Medulla oblongata (tissue), 1 donor: Measurements from ENCODE around the gene PDLIM7.
A peak's percentile ranks its signal among the peaks of the same experiment; 100 is the strongest.

Experiments
- DNase-seq: peaks from one replicate; pipeline ENCODE4 v3.0.0-alpha.2; 2015; ENCODE audit errors: extremely low spot score

Gene PDLIM7

DNA sequence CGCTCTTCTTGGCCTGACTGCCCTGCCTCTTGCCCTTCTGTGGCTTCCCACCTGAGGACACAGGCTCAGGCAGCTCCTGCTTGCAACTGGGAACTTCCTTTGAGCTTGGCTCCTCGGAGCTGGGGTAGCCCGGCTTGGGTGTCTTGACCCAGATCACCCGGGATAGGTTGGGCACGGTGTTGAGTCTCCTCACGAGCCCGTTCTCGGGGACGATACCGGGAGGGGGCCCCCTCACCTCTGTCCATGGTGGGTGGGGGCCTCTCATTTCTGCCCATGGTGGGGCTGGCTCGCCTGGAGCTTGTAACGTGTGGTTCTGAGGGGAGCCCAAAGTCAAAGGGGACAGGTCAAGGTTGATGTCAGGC, 27.1 kb upstream of the PDLIM7 start:
- DNase-seq, result no peak

DNA sequence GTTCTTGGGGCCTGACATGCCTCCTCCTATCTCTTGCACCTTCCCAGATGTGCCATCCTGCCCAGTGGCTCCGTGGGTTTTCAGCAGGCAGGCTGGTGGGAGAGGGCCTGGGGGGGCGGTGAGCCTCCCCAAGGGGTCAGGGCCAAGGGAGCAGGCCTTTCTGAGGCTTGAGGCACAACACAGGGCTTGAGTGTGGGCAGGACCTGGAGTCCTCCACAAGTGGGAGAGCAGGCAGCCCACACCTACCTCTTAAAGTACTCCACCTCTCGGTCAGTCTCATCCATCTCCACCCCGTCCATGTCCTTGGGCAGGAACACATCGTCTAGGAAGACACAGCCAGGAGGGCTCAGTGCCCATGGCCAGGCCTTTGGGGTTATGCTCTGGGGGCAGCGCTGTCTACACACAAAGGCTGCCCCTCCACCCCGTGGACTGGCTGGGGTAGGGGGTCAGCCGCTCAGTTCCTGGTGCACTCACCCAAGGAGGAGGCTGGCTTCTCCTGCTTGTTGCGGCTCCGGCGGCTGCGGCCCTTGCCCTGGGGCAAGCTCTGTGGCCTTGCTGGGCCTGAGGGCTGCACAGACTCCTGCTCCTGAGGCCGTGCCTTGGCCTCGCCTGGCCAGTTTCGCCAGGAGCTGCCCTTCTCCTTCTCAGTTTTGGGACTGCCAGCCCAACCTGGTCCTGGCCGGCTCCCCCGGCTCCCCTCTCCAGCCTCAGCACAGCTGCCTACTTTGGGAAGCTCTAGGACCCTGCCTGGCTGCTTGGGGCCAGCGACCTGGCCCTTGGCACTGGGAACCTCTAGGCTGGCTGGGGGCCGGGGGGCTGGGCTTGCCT, 26.5 kb upstream of the PDLIM7 start:
- DNase-seq, result no peak

DNA sequence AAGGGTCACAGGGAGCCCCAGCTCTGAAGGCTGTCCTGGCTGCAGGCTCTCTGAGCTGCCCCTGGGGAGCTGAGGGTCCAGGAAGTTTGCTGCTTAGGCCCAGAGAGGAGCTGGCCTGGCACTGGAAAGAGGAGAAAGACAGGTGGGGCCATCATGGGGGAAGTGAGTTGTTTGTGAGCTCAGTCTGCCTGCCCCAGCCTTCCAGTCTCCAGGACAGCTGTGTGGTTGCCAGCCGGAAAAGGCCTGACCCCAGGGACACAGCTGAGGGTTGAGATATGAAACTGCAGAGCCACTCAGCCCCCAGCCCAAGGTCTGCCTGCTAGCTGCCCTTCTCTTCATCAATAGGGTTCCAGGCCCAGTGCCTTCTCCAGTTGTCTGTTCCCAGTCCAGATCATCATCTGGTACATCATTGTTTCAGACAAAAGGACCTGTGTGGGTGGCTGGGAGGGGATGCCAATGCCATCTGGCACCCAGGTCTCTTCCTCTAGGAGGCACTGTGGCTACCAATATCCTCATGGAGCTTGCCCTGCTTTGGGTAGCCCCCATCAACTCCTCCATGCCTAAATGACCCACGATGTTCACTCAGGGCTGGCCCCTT, 23.6 kb upstream of the PDLIM7 start:
- no peak for DNase-seq

DNA sequence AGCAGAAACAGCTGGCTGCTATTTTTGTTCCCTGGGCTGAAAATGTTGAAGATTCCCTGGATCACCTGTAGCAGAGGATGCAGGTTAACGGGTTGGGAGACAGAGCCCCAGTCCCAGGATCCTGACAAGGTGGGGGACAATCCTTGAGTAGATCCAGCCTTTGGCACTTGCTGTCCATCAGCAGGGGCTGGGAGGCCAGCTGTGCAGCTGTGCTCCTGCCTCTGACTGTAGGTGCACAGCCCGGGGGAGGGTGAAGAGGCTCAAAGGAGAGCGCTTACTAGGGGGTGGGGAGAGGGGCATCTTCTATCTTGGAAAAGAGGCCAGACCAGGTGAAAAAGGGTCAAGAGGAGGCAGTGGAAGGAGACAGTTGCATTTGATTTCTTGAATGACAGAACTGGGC, 22.9 kb upstream of the PDLIM7 start:
- no peak for DNase-seq

DNA sequence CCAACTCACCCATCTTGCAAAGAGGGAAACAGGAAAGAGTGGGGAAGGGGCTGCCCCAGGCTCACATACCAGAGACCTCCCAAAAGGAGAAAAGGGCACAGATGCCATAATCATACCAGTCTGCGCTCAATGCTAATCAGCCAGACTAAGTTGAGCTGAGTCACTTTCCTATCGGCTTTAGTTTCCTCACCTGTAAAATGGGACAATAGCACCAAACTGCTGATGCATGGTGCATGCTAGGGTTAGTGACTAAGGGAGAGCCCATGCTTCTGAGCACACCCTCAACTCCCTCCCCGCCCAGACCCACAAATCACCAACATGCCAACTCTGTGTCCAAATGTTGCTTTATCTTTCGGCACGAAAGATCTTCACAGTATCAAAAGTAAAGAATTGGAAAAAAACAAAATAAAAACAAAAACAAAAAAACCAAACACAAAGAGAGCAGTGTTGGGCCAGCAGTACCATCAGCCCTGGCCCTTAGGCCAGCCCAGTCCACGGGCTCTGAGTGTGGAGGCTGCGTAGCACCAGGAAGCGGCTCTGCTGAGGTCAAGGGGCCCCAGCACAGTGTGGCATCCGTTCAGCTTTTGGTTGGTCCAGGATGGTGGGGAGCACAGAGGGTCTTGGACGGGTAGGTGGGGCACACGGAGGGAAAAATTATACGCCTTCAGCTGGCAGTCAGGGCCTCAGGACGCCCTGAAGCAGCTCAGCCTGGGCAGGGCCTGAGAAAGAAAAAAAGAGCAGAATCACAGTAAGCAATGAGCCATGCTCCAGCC, 22.2 kb upstream of the PDLIM7 start:
- no peak for DNase-seq

DNA sequence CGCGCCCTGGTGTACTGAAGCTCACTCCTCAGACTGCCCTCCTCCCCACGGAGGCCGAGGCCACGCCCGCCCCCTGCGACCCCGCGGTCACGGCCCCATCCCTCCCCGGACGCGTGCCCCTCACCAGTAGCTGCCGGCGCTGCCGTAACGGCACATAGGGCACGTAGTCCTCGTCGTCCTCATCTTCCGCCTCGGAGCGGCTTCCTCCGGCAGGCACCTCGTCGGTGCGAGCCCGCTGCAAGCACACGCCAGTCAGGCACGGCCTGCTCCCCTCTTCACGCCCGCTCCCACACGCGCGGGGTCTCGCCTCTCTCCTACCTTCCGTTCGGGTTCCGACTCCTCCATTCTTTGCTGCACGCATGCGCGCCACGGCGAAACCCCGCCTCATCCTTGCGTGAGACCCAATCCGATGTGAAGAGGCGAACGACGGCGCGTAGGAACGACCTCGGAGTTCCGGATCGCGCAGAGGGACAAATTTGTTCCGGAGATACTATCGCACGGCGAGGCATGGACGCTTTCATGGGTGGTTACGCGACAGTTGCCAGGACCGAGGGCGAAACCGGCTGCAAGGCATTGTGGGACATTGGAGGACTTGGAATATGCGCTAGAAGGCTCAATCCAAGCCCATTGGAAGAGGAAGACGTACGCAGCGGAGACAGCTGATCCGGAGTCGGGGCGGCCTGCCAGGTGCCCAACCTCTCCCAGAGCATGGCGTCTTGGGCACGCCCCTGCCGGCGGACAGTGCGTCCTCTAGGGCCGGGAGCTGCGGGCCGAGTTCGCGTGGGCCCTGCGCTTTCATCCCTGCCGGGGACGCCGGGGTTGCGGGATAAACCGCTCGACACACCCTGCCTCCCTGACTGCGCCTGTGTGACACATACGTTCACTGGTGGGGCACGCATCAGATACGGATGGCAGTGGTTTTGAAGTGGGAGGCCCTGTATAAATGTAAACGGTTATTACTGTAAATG, 19.5 kb upstream of the PDLIM7 start, which contains the start of gene DDX41:
Gene DDX41 (minus strand): TSS at position 361 of the 968 bp plus-strand sequence. CDS start 16 bp downstream, at position 345.
- peak; percentile 98 for DNase-seq

DNA sequence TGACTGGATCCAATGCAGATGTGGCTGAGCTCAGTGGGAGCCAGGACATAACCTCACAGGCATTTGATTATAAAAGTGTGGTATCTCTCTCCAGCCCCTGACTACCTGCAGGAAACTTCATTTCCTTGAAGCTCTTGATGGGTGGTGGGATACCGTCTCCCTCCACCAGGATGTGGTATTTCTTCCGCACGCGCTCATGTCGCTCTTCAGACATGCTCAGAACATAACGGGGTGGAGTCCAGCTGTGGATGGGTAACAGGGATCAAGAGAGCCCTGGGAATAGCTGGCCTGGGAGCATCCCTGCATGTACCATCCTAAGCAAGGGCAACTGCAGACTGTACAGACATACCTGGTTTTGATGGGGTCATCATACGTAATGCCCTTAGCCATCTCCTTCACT, 18.2 kb upstream of the PDLIM7 start:
- no peak for DNase-seq

DNA sequence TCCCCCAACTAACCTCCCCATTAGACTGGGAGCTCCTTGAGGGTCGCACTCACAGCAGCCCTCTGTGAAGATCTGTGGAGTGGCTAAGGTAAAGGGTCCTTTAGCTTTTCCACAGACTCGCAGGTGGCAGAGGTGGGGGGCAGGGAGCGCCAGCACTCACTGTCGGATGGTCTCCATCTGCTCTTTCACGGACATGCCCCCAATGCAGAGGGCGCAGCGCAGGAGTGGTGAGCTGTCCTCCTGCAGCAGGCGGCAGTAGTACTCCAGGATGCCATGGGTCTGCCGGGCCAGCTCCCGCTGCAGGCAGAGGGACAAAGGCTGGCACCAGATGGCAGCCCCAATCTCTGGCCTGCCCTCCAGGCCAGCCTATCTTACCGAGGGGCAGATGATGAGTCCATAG, 17.1 kb upstream of the PDLIM7 start:
- no peak for DNase-seq

DNA sequence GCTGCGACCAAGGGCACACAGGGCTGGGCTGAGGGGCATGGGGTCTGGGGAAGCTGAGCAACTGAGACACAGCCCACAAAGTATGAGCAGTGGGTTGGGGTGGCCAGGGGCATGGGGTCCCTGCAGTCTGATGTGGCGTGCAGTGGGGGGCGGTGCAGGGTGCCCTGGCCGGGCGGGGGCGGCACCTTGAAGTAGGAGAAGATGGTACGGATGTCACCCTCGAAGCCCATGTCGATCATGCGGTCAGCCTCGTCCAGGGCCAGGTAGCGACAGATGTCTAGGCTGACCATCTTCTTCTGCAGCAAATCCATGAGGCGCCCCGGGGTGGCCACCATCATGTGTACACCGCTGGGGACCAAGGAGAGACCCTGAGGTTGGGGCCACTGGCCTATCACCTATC, 16.1 kb upstream of the PDLIM7 start:
- DNase-seq, result no peak

DNA sequence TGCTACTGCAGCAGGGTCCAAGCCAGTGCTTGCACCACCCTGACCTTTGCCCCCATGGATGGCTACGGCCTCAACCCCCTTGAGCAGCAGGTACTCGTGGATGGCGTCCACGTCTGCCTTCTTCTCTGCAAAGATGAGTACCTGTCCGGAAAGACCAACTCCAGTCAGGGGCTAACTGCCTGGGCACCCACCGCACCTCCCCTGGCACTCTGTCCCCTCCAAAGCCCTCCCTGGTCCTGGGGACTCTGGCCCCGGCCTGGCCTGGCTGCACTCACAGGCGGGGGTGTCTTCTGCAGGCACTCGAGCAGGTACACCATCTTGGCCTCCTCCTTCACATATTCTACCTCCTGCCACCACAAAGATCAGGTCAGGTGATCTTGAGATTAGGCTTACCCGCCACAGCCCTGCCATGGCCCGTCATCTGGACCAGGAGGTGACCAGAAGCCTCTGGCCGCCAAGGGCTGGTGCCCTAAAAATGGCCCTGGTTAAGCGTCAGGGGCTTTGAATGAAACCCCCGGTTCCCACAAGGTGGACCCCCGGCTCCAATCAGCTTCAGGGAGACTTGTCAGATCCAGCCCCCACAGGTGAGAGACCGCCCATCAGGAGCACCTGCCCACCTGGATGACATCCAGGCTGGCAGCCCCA, 15.5 kb upstream of the PDLIM7 start:
- no peak for DNase-seq

DNA sequence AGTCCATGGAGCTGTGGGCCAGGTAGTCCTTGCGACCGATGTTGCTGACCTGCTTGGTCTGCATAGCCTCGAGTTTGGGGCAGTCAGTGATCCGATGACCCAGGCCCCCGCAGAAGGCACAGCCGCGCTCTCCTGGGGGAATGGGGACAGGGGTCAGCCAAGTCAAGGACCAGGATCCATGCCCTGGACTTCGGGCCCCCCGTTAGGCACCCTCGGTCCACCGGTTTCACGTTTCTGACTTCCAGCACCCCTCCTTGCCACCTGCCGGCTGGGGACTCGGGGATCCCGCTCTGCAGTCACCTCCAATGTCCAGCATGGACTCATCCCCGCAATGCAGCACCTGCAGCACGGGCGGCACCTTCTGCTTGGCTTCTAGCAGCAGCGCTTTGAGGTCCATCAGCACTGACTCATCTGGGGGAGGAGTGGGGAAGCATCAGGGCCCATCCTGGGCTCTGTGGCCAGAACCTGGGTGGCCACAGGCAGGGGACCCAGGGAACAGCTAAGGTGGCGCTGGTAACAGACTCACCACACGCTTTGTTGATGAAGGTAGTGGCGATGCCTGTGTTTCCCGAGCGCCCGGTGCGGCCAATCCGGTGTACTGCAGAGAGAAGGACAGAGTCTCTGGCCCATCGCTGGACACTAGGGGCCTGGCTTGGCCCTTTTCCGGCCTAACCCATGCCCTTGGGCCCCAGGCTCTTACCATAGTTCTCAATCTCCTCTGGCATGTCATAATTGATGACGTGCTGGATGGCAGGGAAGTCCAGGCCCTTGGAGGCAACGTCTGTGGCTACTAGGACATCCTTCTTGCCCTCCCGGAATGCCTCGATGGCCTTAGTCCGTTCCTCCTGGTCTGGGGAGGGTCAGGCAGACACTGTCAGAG, 14.6 kb upstream of the PDLIM7 start:
- no peak for DNase-seq

DNA sequence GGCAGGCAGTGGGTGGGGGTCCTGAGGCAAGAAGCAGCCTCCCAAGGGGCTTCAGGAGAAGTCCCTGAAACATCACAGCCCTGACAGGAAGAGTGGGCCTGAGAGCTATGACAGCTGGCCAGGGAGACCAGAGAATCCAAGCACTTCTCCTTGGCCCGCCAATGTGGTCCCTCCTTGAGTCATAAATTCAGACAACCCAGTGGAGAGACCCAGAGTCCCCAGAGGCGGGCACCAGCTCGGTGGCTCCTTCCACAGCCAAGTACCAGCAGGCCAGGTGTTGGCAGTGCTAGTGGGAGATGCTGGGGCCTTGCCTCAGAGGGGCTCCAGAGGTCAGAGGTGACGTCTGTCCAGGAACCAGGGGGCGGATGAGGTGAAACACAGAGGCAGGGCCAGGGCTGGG, 13.8 kb upstream of the PDLIM7 start:
- DNase-seq, result no peak

DNA sequence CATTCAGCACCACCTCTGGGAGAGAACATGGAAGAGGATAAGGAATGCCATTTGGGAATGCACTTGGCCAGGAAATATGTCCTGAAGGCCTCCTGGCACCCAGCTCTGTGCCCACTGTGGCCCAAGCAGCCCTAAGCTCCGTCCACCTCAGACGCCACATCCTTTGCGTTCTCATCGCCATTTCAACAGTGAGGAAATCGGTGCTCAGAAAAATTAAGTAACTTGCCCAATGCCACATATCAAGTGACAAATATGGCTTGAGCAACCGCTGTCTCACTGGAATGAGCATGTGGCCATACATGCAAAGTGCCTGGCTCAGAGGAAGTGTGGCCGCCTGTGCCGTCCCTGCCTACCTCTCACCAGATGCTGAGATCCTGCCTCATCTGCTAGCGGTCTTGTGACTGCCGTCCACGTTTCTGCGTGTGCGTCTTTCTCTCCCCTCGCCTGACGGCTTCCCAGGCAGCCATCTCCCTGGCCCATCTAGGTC, 13.2 kb upstream of the PDLIM7 start:
- no peak for DNase-seq

DNA sequence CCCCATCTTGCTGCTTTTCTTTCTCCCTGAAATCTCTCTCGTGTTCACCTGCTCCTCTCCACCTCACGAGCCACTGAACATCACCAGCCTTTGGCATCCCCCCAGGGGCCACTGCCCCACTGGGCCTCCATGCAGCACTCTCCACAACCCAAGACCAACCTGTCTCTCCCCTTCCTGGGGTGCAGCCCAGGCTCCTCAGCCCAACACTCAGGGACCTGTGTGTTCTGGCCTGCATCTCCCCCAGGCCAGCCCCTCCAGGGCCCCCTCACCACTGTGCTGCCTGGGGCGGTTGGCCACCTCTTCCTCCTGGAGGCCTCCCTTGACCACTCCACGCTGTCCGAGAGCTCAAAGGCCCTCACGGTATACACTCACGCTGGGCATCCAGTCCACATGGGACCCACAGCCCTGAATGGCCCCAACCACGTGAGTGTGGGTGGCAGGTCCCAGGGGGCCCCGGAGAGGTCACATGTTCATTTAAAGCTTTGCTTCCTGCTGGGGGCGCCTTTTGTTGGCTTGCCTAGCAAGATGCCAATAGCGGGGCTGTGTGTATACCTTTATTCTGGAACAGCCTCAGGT, 12.7 kb upstream of the PDLIM7 start:
- no peak for DNase-seq

DNA sequence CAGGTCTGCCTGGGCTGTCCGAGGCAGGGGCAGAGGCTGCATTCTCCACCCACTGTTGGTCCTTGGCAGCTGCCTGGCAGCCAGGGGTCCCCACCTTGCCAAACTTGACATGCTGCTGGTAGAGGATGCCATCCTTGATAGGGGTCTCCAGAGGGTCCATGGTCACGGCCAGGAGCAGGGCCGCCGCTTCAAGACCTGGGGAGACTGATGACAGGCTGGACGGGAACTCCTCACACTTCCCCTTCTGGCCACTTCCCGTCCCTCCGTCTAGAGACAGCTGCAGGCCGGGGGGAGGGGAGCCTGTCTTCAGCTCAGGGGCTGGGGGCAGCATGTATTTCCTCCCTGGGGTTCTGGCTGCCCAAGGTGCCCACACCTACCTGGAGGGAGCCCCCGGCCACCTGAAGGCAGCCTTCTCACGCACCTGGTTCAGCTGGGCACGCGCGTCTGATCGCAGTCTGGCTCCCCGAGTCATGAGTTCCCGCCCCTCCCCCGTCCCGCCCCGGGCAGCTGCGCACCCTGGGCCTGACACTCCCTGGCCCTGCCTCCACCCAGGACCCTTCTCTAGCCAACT, 12.1 kb upstream of the PDLIM7 start, which contains the start of gene DOK3:
Gene DOK3 (minus strand): TSS at position 446 of the 571 bp plus-strand sequence. CDS start 286 bp downstream, at position 160.
- DNase-seq, result peak; percentile 52

DNA sequence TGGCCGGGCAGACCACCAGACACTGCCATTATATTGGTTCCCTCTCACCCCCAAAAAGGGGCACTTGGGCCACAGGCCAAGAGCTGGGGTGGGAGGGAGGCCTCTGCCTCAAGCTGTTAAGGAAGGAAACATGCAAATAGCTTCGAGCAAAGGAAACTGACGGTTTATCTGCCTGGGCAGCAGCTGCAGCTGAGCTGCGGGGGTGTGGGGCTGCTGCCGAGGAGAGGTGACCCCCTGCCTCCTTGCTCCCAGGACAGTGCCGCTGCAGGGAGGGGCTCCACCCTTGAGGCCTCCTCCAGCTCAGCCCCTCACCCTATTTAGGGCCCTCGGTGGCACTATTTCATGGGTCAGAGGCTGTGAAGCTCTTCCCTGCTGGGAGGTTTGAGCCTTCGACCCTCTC, 11.4 kb upstream of the PDLIM7 start:
- DNase-seq, result no peak

DNA sequence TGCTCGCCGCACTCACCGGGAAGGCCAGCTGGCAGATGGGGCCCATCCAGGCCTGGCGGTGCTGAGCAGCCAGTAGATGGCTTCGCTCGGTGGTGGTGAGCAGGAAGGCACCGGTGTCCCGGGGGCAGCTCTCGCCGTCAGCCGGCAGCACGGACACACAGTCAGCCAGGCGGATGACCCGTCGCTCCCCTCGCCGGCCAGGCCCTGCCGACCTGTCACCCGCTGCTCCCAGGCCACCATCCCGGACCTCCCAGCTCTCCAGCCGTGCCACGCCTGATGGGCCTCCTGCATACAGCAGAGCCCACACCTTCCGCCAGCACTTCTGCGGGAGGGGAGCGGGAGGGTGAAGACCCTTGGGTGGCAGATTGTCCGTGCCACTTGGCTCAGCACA, 10.8 kb upstream of the PDLIM7 start:
- DNase-seq, result no peak

DNA sequence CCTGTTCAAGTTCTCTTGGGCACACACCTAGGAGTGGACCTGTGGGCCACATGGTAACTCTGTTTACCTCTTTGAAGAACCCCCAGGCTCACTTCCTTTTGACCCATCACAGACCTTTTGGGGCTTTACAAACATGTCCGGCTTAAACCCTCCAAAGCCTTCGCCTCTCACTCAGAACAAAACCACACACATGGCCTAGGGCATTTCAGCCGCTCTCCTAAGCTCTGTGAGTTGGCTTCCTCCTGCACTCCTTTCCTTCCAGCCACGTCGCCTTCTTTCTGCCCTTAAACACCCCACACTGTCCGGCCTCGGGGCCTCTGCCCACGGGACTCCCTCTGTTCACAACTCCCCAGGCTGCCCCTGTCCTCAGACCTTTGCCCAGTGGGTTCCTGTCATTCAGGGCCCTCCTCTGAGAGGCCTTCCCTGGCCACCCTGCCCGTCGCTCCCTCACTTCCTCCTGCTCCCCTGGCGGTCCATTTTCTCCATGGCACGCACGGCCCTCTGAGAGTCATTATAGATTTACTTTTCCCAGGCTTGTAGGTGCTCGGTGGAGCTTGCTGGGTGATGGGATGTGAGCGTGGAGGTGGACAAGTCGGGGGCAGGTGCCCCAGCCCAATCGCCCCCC, 10.3 kb upstream of the PDLIM7 start:
- no peak for DNase-seq

DNA sequence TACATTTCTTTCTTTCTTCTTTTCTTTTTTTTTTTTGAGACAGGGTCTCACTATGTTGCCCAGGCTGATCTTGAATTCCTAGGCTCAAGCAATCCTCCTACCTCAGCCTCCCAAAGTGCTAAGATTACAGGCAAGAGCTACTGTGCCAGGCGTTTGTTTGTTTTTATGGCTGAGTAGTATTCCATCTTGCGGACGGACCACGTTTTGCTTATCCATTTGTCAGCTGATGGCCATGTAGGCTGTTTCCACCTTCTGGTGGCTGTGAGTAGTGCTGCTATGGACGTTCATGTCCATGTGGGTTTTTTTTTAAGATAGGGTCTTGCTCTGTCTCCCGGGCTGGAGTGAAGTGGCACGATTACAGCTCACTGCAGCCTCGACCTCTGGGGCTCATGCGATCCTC, 9.8 kb upstream of the PDLIM7 start:
- DNase-seq, result no peak
